Measurements from ENCODE around the gene ZNF175.

The ZNF175 gene

DNA sequence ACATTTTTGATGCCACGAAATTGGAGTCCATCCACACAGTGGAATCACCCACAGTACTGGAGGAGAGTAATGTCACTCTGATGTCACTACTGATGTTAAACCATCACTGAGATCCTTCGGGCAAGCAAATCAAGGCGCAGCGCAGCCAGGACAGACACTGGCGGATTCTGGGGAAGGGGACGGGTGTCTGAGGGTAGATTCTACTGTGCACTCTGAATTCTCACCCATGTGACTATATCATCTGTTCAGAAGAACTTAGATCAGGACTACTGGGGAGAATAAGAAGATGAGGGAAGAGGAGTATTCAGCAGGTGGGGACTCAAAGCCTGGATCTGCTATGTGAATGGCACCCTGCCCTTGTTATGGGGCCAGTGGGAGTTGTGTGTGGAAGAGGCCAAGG is 27.0 kb upstream of the ZNF175 start:
- in situ Hi-C loops (cut with HindIII; ENCODE audit: low sequenced_read_pairs), result no loop called here
- DNase-seq (ENCODE audit: low read depth, low spot score), result no peak
- TF ChIP-seq, protein P1, sequence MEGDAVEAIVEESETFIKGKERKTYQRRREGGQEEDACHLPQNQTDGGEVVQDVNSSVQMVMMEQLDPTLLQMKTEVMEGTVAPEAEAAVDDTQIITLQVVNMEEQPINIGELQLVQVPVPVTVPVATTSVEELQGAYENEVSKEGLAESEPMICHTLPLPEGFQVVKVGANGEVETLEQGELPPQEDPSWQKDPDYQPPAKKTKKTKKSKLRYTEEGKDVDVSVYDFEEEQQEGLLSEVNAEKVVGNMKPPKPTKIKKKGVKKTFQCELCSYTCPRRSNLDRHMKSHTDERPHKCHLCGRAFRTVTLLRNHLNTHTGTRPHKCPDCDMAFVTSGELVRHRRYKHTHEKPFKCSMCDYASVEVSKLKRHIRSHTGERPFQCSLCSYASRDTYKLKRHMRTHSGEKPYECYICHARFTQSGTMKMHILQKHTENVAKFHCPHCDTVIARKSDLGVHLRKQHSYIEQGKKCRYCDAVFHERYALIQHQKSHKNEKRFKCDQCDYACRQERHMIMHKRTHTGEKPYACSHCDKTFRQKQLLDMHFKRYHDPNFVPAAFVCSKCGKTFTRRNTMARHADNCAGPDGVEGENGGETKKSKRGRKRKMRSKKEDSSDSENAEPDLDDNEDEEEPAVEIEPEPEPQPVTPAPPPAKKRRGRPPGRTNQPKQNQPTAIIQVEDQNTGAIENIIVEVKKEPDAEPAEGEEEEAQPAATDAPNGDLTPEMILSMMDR (IDR thresholded peaks at IDR 0.05; ENCODE audit: low read depth, low read length), result no peak
- H3K4me3 ChIP-seq (ENCODE audit: low read depth, low read length), result no peak overlapping the region

DNA sequence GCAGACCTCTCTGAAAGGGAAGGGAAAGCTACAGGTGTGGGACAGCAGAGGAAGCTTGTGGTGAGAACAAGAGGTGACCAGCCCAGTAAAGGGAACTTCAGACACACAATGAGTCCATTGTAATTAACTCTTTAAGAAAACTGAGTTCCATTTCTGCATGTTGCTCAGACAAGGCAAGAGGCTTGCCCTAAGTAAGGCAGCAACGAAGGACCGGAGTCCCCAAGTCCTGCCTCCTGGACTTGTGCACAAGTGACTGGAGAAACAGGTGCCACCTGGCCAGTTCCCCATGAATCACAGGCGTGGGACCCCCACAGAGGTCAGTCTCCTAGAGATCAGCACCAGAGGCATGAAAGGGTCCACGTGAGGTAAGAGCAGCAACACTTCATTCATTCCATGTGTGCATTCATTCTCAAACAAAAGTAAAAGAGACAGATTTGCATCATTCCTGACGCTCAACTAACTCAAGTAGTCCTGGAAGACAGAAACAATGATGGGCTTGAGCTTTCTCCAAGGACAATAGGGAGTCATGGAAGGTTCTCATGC is 24.9 kb upstream of the ZNF175 start:
- in situ Hi-C loops (cut with HindIII; ENCODE audit: low sequenced_read_pairs), result no loop called here
- TF ChIP-seq, protein P1 (IDR thresholded peaks at IDR 0.05; ENCODE audit: low read depth, low read length), result no peak
- H3K4me3 ChIP-seq (ENCODE audit: low read depth, low read length), result no peak overlapping the region
- no peak for DNase-seq (ENCODE audit: low read depth, low spot score)

DNA sequence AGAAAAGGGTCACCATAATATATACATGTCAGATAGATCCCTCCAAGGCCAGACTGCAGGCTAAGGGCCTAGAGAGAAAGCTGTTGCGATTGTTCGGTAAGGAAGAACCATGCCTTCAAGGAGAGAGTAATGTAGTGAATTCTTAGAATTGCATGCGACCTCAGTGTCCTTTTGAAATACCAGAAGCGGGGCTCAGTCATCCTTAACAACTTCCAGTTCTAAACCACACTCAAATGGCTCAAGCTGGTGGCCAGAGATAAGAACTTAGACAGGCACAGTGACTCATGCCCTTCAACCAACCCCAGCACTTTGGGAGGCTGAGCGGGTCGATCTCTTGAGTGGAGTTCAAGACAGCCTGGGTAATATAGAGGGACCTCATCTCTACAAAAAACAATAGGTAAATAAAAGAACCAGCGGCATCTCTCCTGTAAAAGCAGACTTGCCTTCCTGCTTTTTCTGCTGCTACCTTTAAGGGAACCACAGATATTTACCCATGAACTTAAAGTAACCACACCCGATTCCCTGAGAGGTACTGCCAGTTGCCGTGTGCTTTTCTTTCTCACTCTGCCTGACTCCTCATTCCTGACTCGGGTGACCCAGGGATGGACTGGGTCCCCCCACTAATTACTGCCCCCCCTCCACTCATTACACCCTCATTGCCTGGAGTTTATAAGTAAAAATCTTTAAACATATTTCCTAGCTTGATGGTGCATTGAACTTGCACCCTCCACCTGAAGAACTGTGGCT is 24.3 kb upstream of the ZNF175 start:
- TF ChIP-seq, protein P1 (IDR thresholded peaks at IDR 0.05; ENCODE audit: low read depth, low read length), result no peak
- H3K4me3 ChIP-seq (ENCODE audit: low read depth, low read length), result no peak overlapping the region
- DNase-seq (ENCODE audit: low read depth, low spot score), result no peak
- in situ Hi-C loops (cut with HindIII; ENCODE audit: low sequenced_read_pairs), result no loop called here

DNA sequence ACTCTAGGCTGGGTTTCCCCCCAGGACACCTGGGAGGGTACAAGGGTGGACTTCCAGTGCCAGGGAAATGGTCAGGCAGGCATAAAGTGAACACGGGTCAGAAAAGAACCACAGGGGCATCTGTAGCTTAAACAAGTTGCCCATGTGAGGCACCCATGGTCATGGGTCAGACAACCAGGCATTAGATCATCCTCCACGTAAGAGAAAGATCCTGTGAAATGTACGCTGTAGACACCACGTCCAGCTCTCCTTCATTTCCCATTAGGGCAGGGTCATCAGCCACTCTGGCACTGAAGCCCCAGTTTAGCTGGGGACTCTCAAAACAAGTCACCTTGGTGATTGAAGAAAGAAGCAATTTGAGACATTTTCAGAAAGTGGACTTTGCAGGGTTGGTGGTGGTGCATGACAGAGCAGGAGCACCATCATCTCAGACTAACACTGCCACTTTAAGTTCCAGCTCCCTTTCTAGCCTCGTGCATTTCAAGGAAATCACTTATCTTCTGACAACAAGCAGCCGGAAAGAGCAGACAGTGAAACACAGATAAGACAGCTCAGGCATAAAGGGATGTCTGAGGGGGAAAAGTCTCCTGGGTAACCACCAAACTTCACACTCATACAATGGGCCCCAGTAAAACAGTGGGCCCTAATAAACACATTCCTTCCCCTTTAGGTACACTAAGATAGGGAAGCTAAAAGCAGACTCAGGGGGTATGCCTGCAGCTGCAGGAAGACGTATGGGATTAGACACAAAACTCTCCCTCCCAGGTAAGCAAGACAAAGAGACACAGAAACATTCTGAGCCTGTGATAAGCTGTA is 23.5 kb upstream of the ZNF175 start:
- no peak overlapping the region for H3K4me3 ChIP-seq (ENCODE audit: low read depth, low read length)
- no peak for DNase-seq (ENCODE audit: low read depth, low spot score)
- TF ChIP-seq, protein P1 (IDR thresholded peaks at IDR 0.05; ENCODE audit: low read depth, low read length), result no peak
- in situ Hi-C loops (cut with HindIII; ENCODE audit: low sequenced_read_pairs), result no loop called here

DNA sequence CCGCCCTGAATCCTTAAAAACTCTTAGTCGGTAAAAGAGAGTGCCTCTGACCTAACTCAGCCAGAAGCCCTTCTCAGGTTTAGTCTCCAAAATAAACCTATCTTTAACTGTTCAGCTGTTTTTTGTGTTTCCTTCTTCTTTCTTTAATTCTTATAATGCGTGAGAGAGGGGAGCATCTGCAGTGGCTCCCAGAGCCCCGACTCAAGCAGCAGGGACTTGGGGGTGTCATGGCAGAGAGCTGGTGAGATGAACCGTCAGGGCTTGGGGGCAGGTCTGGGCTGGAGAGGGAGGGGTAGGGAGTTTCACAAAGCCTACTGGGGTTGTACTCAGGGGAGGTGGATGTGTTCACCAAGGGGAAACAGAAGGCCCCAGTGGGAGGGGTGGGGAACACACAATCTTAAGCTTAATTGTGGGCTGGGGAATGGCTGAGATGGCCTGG is 22.9 kb upstream of the ZNF175 start:
- no peak for DNase-seq (ENCODE audit: low read depth, low spot score)
- in situ Hi-C loops (cut with HindIII; ENCODE audit: low sequenced_read_pairs), result no loop called here
- TF ChIP-seq, protein P1 (IDR thresholded peaks at IDR 0.05; ENCODE audit: low read depth, low read length), result no peak
- no peak overlapping the region for H3K4me3 ChIP-seq (ENCODE audit: low read depth, low read length)

DNA sequence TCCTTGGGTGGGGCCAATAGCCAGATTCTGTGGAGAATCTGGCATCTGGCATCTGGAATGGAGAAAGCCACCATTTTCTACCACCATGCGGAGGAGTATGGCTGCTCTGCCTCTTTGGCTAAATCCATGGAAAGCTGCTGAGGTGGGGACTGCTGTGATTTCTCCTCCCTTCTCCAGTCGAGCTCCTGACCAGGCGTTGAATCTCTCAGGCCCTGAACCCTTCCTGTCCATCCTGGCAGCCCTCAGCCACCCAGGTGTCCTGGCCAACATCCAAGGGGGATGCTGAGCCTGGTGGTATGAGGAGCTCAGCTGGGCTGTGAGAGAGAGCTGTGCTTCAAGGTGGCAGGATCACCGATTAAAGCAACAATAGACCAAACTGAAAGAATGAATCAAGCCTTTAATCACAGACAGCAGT is 22.2 kb upstream of the ZNF175 start:
- in situ Hi-C loops (cut with HindIII; ENCODE audit: low sequenced_read_pairs), result no loop called here
- TF ChIP-seq, protein P1 (IDR thresholded peaks at IDR 0.05; ENCODE audit: low read depth, low read length), result no peak
- no peak for DNase-seq (ENCODE audit: low read depth, low spot score)
- no peak overlapping the region for H3K4me3 ChIP-seq (ENCODE audit: low read depth, low read length)
